HepG2 (cell line): ENCODE results near the gene UPF3B. TPM values are rescaled to one million over a fixed set of nuclear protein-coding genes. Genes with fewer than 3 reads are reported as not detected.
A peak's percentile ranks its signal among the peaks of the same experiment; 100 is the strongest.

Source experiments
- CBFB ChIP-seq: sonication (generic); formaldehyde crosslinking; IDR thresholded peaks from 2 replicates; pipeline ENCODE4 v1.4.0; 2020; ENCODE audit warnings: missing genetic modification reagents
- E2F5 ChIP-seq: sonication (generic); formaldehyde crosslinking; conservative IDR thresholded peaks from 2 replicates; pipeline ENCODE4 v1.4.0; 2020; ENCODE audit warnings: missing genetic modification reagents
- ETV6 ChIP-seq: sonication (generic); formaldehyde crosslinking; conservative IDR thresholded peaks from 2 replicates; pipeline ENCODE4 v1.4.0; 2020; ENCODE audit warnings: missing genetic modification reagents
- FOXK1 ChIP-seq: sonication (generic); formaldehyde crosslinking; IDR thresholded peaks from 2 replicates; pipeline ENCODE4 v1.4.0; 2020; ENCODE audit warnings: low read depth, missing genetic modification reagents, borderline replicate concordance
- GPBP1L1 ChIP-seq: sonication (generic); formaldehyde crosslinking; IDR thresholded peaks from 2 replicates; pipeline ENCODE4 v1.5.0; 2020; ENCODE audit warnings: mild to moderate bottlenecking, missing genetic modification reagents
- HBP1 ChIP-seq: IDR thresholded peaks from 2 replicates; pipeline ENCODE4 v1.6.1; 2016; ENCODE audit warnings: low read depth, control low read depth
- HES4 ChIP-seq: sonication (generic); formaldehyde crosslinking; IDR thresholded peaks from 2 replicates; pipeline ENCODE4 v1.9.0; 2021; ENCODE audit warnings: mild to moderate bottlenecking, missing genetic modification reagents, borderline replicate concordance
- IKZF5 ChIP-seq: IDR thresholded peaks from 2 replicates; pipeline ENCODE4 v1.6.1; 2018; ENCODE audit warnings: missing genetic modification reagents, mild to moderate bottlenecking, missing compliant biosample characterization
- KAT7 ChIP-seq: IDR thresholded peaks from 2 replicates; pipeline ENCODE4 v1.6.1; 2018; ENCODE audit warnings: borderline replicate concordance, missing compliant biosample characterization
- MATR3 ChIP-seq: sonication (generic); formaldehyde crosslinking; IDR thresholded peaks from 2 replicates; pipeline ENCODE4 v1.4.0; 2020; ENCODE audit warnings: missing genetic modification reagents
- NFIB ChIP-seq: sonication (generic); formaldehyde crosslinking; IDR thresholded peaks from 2 replicates; pipeline ENCODE4 v1.9.0; 2021; ENCODE audit warnings: missing genetic modification reagents, mild to moderate bottlenecking, borderline replicate concordance
- POLR2AphosphoS2 ChIP-seq: IDR thresholded peaks from 2 replicates; pipeline ENCODE4 v1.6.1; 2011; ENCODE audit warnings: low read depth, low read length, improper control_type of control experiment
- PRDM4 ChIP-seq: sonication (generic); formaldehyde crosslinking; IDR thresholded peaks from 2 replicates; pipeline ENCODE4 v1.9.0; 2021; ENCODE audit warnings: missing genetic modification reagents, borderline replicate concordance
- RNF219 ChIP-seq: sonication (generic); formaldehyde crosslinking; IDR thresholded peaks from 2 replicates; pipeline ENCODE4 v1.5.0; 2020; ENCODE audit warnings: mild to moderate bottlenecking, missing genetic modification reagents
- SMYD3 ChIP-seq: sonication (generic); formaldehyde crosslinking; IDR thresholded peaks from 2 replicates; pipeline ENCODE4 v1.8.1; 2023; ENCODE audit warnings: mild to moderate bottlenecking, missing genetic modification reagents
- ZBTB38 ChIP-seq: sonication (generic); formaldehyde crosslinking; IDR thresholded peaks from 2 replicates; pipeline ENCODE4 v1.5.1; 2020; ENCODE audit warnings: mild to moderate bottlenecking, missing genetic modification reagents
- ZNF143 ChIP-seq: sonication (generic); formaldehyde crosslinking; IDR thresholded peaks from 2 replicates; pipeline ENCODE4 v1.4.0; 2020; ENCODE audit warnings: missing genetic modification reagents
- ZNF282 ChIP-seq: fragments of 450-650 bp; IDR thresholded peaks from 2 replicates; pipeline ENCODE4 v1.6.1; 2018; ENCODE audit not compliant: partially characterized antibody
- ZNF350 ChIP-seq: sonication (generic); formaldehyde crosslinking; IDR thresholded peaks from 2 replicates; pipeline ENCODE4 v1.4.0; 2020; ENCODE audit warnings: mild to moderate bottlenecking, low read depth, missing genetic modification reagents, borderline replicate concordance
- ZNF510 ChIP-seq: sonication (generic); formaldehyde crosslinking; IDR thresholded peaks from 2 replicates; pipeline ENCODE4 v1.4.0; 2020; ENCODE audit warnings: low read depth, mild to moderate bottlenecking, missing genetic modification reagents
- polyA plus RNA-seq, 8 experiments: library from polyadenylated mRNA; depleted of rRNA in 3 of 8; stranded (reverse) in 7 of 8; unstranded in 1 of 8; fragments of >200 nt; fragmentation: Illumina TruSeq in 4 of 8; extraction: Trizol in 4 of 8; gene quantifications; 2 replicates each; pipeline versions ENCODE4 v1.2.1 to v1.2.3, GENCODE V29; 2011 to 2016; ENCODE audit warnings: low read depth in 4 of 8, missing spikeins in 1 of 8, mixed read lengths in 1 of 8; ENCODE audit not compliant: insufficient read depth in 1 of 8
- total RNA-seq, 5 experiments: library from RNA; depleted of rRNA; stranded (reverse); fragments of >200 nt; fragmentation: Illumina TruSeq; extraction: Trizol; gene quantifications; 2 replicates each; pipeline ENCODE4 v1.2.3, GENCODE V29; 2016; ENCODE audit warnings: low read depth in 1 of 5

Gene UPF3B
- total and polyA plus RNA-seq, 2 of the 13 experiments (the other 11 are each of a cell fraction or from before 2014, with no cell fraction given) = 5.2 to 7.2 TPM

GRCh38 chrX:119871599-119872395 is 19.0 kb upstream of the UPF3B start, which contains the start of the genes NDUFA1 and RNF113A (continued):
- no peak for TF ChIP-seq HBP1 (CRISPR knock-in tag)
- no peak for TF ChIP-seq FOXK1 (CRISPR knock-in tag)
- TF ChIP-seq NFIB (CRISPR knock-in tag) = no peak
- 0 out of 2 replicates have a peak, but pooled peaks have one; percentile 20 for TF ChIP-seq ZBTB38 (CRISPR knock-in tag)
- TF ChIP-seq RNF219 (CRISPR knock-in tag) = no peak
- TF ChIP-seq ZNF143 (CRISPR knock-in tag) = peak; percentile 89
- TF ChIP-seq HES4 = peak; percentile 18; the same call in 1 of the 2 replicates
- no peak for TF ChIP-seq ETV6 (CRISPR knock-in tag)
- no peak for TF ChIP-seq E2F5 (CRISPR knock-in tag)
- TF ChIP-seq PRDM4 = no peak
- TF ChIP-seq GPBP1L1 (CRISPR knock-in tag) = no peak
- no peak; the same call in 1 of the 2 replicates for TF ChIP-seq KAT7 (CRISPR knock-in tag)
- TF ChIP-seq ZNF350 (CRISPR knock-in tag) = peak; percentile 66
- TF ChIP-seq MATR3 (CRISPR knock-in tag) = no peak
- no peak for TF ChIP-seq ZNF510 (CRISPR knock-in tag)
- no peak for TF ChIP-seq IKZF5
- TF ChIP-seq SMYD3 (CRISPR knock-in tag) = 0 out of 2 replicates have a peak, but pooled peaks have one; percentile 71
- no peak for TF ChIP-seq POLR2AphosphoS2
- TF ChIP-seq CBFB = no peak
- TF ChIP-seq ZNF282 = no peak
